NT2/D1 (cell line): ENCODE results near the gene TMEM175.

Experiments used
- SUZ12 ChIP-seq: IDR thresholded peaks from 2 replicates; pipeline ENCODE4 v1.6.1; 2011; ENCODE audit not compliant: insufficient read length, insufficient read depth; ENCODE audit errors: extremely low read depth
- ZNF274 ChIP-seq: IDR thresholded peaks from 2 replicates; pipeline ENCODE4 v1.6.1; 2011; ENCODE audit warnings: mild to moderate bottlenecking, low read depth, low read length

- TF ChIP-seq SUZ12 (no peak), ZNF274 (no peak)
These were observed 72.6 kb downstream of the TMEM175 start for GRCh38 chr4:1004557-1005485.
